H1 (cell line): ENCODE data around the gene CD48. TPM values are rescaled to one million over a fixed set of nuclear protein-coding genes. Genes with fewer than 3 reads are reported as not detected.

ENCODE experiments used
- CTCF ChIA-PET: fragments of 300-600 bp; sonication (Branson Sonifier 250); formaldehyde crosslinking; loops from one replicate; lab custom pipeline; 2021; ENCODE audit not compliant: partially characterized antibody; lab: Charles Lee
- POLR2A ChIA-PET: fragments of 300-600 bp; sonication (Branson Sonifier 250); formaldehyde crosslinking; loops from one replicate; lab custom pipeline; 2021; ENCODE audit warnings: inconsistent platforms; ENCODE audit not compliant: partially characterized antibody; lab: Charles Lee
- DNase-seq, 2 experiments: peaks; one replicate each; pipeline versions ENCODE4 v3.0.0 to v3.0.0-alpha.2; 2010 to 2022; ENCODE audit warnings: low spot score in 2 of 2, low read depth in 1 of 2, mixed read lengths in 1 of 2
- FAIRE-seq: peaks from 2 replicates; lab custom pipeline; 2011; peaks lifted over from hg19 to GRCh38; lab: Jason Lieb, UNC
- H2AFZ ChIP-seq: 2 replicates; pipeline ENCODE4 v1.8.1; 2012; ENCODE audit warnings: low read length, inconsistent platforms
- H2AK5ac ChIP-seq: 2 replicates; pipeline ENCODE4 v1.6.1; 2013; ENCODE audit warnings: low read depth, low read length
- H2BK120ac ChIP-seq: replicated peaks from 2 replicates; pipeline ENCODE3; 2013; ENCODE audit warnings: low read depth, low read length, inconsistent platforms
- H2BK12ac ChIP-seq: 2 replicates; pipeline ENCODE4 v1.6.1; 2013; ENCODE audit warnings: low read depth, low read length
- H2BK15ac ChIP-seq: 2 replicates; pipeline ENCODE4 v1.6.1; 2013; ENCODE audit warnings: low read length
- H2BK20ac ChIP-seq: 2 replicates; pipeline ENCODE4 v1.6.1; 2013; ENCODE audit warnings: low read length
- H2BK5ac ChIP-seq: 2 replicates; pipeline ENCODE4 v1.6.1; 2013; ENCODE audit warnings: low read depth, low read length
- H3K14ac ChIP-seq: 2 replicates; pipeline ENCODE4 v1.6.1; 2013; ENCODE audit warnings: inconsistent platforms; ENCODE audit not compliant: insufficient read length
- H3K18ac ChIP-seq: 2 replicates; pipeline ENCODE4 v1.6.1; 2013; ENCODE audit warnings: low read length; ENCODE audit errors: extremely low read depth
- H3K23ac ChIP-seq: 2 replicates; pipeline ENCODE4 v1.6.1; 2013; ENCODE audit warnings: inconsistent platforms; ENCODE audit not compliant: insufficient read length
- H3K23me2 ChIP-seq: 2 replicates; pipeline ENCODE4 v1.6.1; 2013; ENCODE audit warnings: low read depth, low read length
- H3K27ac ChIP-seq: 2 replicates; pipeline ENCODE4 v1.6.1; 2011; ENCODE audit warnings: low read depth, low read length, inconsistent platforms
- H3K27me3 ChIP-seq, 4 experiments: replicated peaks in 1 of 4; 1 replicate in 1 of 4; 2 replicates in 3 of 4; pipeline versions ENCODE4 v1.6.1 to v1.8.1; 2011 to 2013; ENCODE audit warnings: low read length in 3 of 4, mild to moderate bottlenecking in 3 of 4, inconsistent platforms in 2 of 4, mixed read lengths in 2 of 4, moderate library complexity in 1 of 4; ENCODE audit not compliant: control insufficient read depth in 3 of 4, insufficient read depth in 3 of 4; ENCODE audit errors: extremely low read depth in 1 of 4
- H3K36me3 ChIP-seq, 4 experiments: 2 replicates each; pipeline versions ENCODE4 v1.6.1 to v1.8.1; 2011 to 2013; ENCODE audit warnings: mild to moderate bottlenecking in 4 of 4, low read length in 3 of 4, moderate library complexity in 2 of 4, control low read depth in 1 of 4, inconsistent platforms in 1 of 4; ENCODE audit not compliant: insufficient read depth in 4 of 4, control insufficient read depth in 2 of 4
- H3K4ac ChIP-seq: replicated peaks from 2 replicates; pipeline ENCODE3; 2013; ENCODE audit warnings: low read length, low read depth, mixed read lengths, inconsistent platforms; ENCODE audit not compliant: insufficient read length
- H3K4me1 ChIP-seq, 4 experiments: replicated peaks in 1 of 4; 1 replicate in 1 of 4; 2 replicates in 3 of 4; pipeline versions ENCODE4 v1.6.1 to v1.8.1; 2011 to 2013; ENCODE audit warnings: low read length in 3 of 4, inconsistent platforms in 2 of 4, mixed read lengths in 1 of 4; ENCODE audit not compliant: insufficient read depth in 4 of 4, control insufficient read depth in 3 of 4
- H3K4me2 ChIP-seq, 2 experiments: 2 replicates each; pipeline versions ENCODE4 v1.6.1 to v1.8.1; 2011 to 2013; ENCODE audit warnings: low read depth in 2 of 2, low read length in 2 of 2, control low read depth in 1 of 2, inconsistent platforms in 1 of 2, mild to moderate bottlenecking in 1 of 2; ENCODE audit not compliant: insufficient read depth in 1 of 2
- H3K4me3 ChIP-seq, 4 experiments: fragments of 200-600, 300-600 bp in 1 of 4; sonication (generic), shearing (Covaris generic), sonication (Bioruptor Twin) in 1 of 4; 2 replicates each; pipeline versions ENCODE4 v1.5.1 to v1.8.1; 2011 to 2016; ENCODE audit warnings: low read length in 4 of 4, low read depth in 3 of 4, control low read depth in 2 of 4, inconsistent platforms in 2 of 4, mild to moderate bottlenecking in 2 of 4, mixed read lengths in 1 of 4, moderate library complexity in 1 of 4; ENCODE audit not compliant: insufficient read depth in 2 of 4; ENCODE audit errors: extremely low read depth in 1 of 4
- H3K56ac ChIP-seq: replicated peaks from 2 replicates; pipeline ENCODE3; 2013; ENCODE audit warnings: low read depth, mild to moderate bottlenecking, mixed read lengths, low read length, inconsistent platforms; ENCODE audit not compliant: insufficient read length
- H3K79me1 ChIP-seq: 2 replicates; pipeline ENCODE4 v1.6.1; 2013; ENCODE audit warnings: low read depth, low read length, control low read depth
- H3K79me2 ChIP-seq, 2 experiments: 2 replicates each; pipeline versions ENCODE4 v1.6.1 to v1.8.1; 2012 to 2013; ENCODE audit warnings: low read length in 2 of 2, mild to moderate bottlenecking in 2 of 2, inconsistent platforms in 1 of 2; ENCODE audit not compliant: insufficient read depth in 2 of 2, control insufficient read depth in 1 of 2
- H3K9ac ChIP-seq, 4 experiments: replicated peaks in 1 of 4; 1 replicate in 1 of 4; 2 replicates in 3 of 4; pipeline versions ENCODE4 v1.6.1 to v1.8.1; 2011 to 2013; ENCODE audit warnings: low read depth in 3 of 4, low read length in 3 of 4, control low read depth in 2 of 4, mild to moderate bottlenecking in 2 of 4, moderate library complexity in 2 of 4, inconsistent platforms in 1 of 4; ENCODE audit errors: extremely low read depth in 1 of 4
- H3K9me3 ChIP-seq, 2 experiments: 2 replicates each; pipeline versions ENCODE4 v1.6.1 to v1.8.1; 2012 to 2013; ENCODE audit warnings: mild to moderate bottlenecking in 2 of 2, moderate library complexity in 2 of 2, control low read depth in 1 of 2, inconsistent platforms in 1 of 2, low read depth in 1 of 2, low read length in 1 of 2, mixed read lengths in 1 of 2; ENCODE audit not compliant: insufficient read depth in 2 of 2
- H4K20me1 ChIP-seq, 2 experiments: replicated peaks in 1 of 2; 2 replicates each; pipeline versions ENCODE3 to v1.8.1; 2011 to 2013; ENCODE audit warnings: inconsistent platforms in 2 of 2, low read length in 2 of 2, mild to moderate bottlenecking in 1 of 2; ENCODE audit not compliant: insufficient read depth in 2 of 2, control insufficient read depth in 1 of 2
- H4K5ac ChIP-seq: 2 replicates; pipeline ENCODE4 v1.6.1; 2013; ENCODE audit warnings: low read length, low read depth, mixed read lengths, inconsistent platforms; ENCODE audit not compliant: insufficient read length
- H4K8ac ChIP-seq: 2 replicates; pipeline ENCODE4 v1.8.0; 2013; ENCODE audit warnings: mild to moderate bottlenecking, moderate library complexity, low read length, inconsistent platforms; ENCODE audit not compliant: insufficient read depth; ENCODE audit errors: extremely low read depth
- H4K91ac ChIP-seq: replicated peaks from 2 replicates; pipeline ENCODE3; 2013; ENCODE audit warnings: low read length, mixed read lengths, inconsistent platforms; ENCODE audit not compliant: insufficient read length
- CBX5 ChIP-seq: fragments of 300-800, 300-1000 bp; sonication (generic); IDR thresholded peaks from 2 replicates; pipeline ENCODE4 v1.7.1; 2016; ENCODE audit warnings: antibody characterized with exemption, low read length, low read depth
- JUND ChIP-seq: IDR thresholded peaks from 2 replicates; pipeline ENCODE4 v1.6.1; 2011; ENCODE audit warnings: mild to moderate bottlenecking, improper control_type of control experiment, low read length
- RXRA ChIP-seq: IDR thresholded peaks from 2 replicates; pipeline ENCODE4 v1.6.1; 2011; ENCODE audit warnings: low read depth, mild to moderate bottlenecking, low read length, moderate library complexity; ENCODE audit not compliant: insufficient read depth
- SIRT6 ChIP-seq: IDR thresholded peaks from one replicate; pipeline ENCODE4 v1.7.1; 2012; ENCODE audit warnings: low read length, inconsistent platforms
- SP2 ChIP-seq: IDR thresholded peaks from 2 replicates; pipeline ENCODE4 v1.6.1; 2012; ENCODE audit warnings: mild to moderate bottlenecking, low read length, inconsistent platforms
- WGBS, 2 experiments: shearing (Covaris generic) in 1 of 2; methylation state at CpG; one replicate each; pipeline versions ENCODE4 v1.1.6 to v1.1.7; 2013 to 2015; ENCODE audit warnings: low lambda C conversion rate in 2 of 2, mixed read lengths in 2 of 2, inconsistent platforms in 1 of 2, low coverage in 1 of 2, missing lambda C conversion rate in 1 of 2; ENCODE audit not compliant: insufficient replicate concordance in 2 of 2, insufficient coverage in 1 of 2, insufficient read length in 1 of 2; ENCODE audit errors: extremely low coverage in 1 of 2, missing lambda C conversion rate in 1 of 2; 5-methylcytosine and 5-hydroxymethylcytosine counted together
- polyA plus RNA-seq, 7 experiments: library from polyadenylated mRNA; depleted of rRNA in 3 of 7; stranded (reverse) in 5 of 7; unstranded in 2 of 7; fragments of >200 nt in 5 of 7; fragments of 200-250 nt in 2 of 7; gene quantifications; 1 replicate in 5 of 7; 2 replicates in 1 of 7; 4 replicates in 1 of 7; pipeline versions ENCODE4 v1.2.1 to v1.2.3, GENCODE V29; 2011 to 2013; ENCODE audit warnings: missing spikeins in 2 of 7, mixed read lengths in 2 of 7
- total RNA-seq: library from RNA; stranded (reverse); fragmentation: NEBNext Ultra II Directional; extraction: Animal tissue kit (Norgen Biotek cat#: 25700); gene quantifications from 2 replicates; pipeline ENCODE4 v1.2.1, GENCODE V29; 2021

The CD48 gene
- total and polyA plus RNA-seq, 2 of the 8 experiments (the other 6 are each of a cell fraction or from before 2014, with no cell fraction given), result 0.08 TPM; not detected in 1

DNA sequence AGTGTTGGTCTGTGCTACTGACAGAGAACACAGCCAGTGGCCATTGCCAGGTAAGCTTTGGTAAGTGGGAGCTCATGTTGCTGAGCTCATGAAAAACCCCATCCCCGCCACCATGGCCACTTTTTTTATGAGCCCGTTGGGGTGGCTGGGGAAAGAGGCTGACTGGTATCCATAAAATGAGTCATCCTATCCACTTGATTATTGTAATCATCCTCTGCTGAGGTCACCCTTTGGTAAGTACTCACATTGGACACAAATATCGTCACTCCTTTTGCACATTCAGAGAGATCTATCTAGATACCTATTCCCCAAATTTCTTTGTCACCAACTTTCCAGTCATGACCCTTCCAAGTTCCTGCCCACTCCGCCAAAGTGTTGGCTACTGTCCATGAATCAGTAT lies 49.4 kb upstream of the CD48 start:
- no peaks in the 10 kb centered on the region for H4K20me1 ChIP-seq
- CTCF ChIA-PET, result interaction anchor here (0.6 to 11.9 kb wide), 7 partner anchors 9 to 193 kb away, joined by 3 to 141 read pairs (median 3); partner anchors contain the start of gene ITLN2
- no peak overlapping the region for H2AK5ac ChIP-seq
- H4K8ac ChIP-seq, result no peak overlapping the region
- no peaks in the 10 kb centered on the region for H3K79me2 ChIP-seq
- no peak overlapping the region for H3K4me3 ChIP-seq
- no peaks in the 10 kb centered on the region for H3K79me1 ChIP-seq
- no peak overlapping the region for H3K4ac ChIP-seq
- no peaks in the 10 kb centered on the region for H3K36me3 ChIP-seq
- no peak for FAIRE-seq
- no peak overlapping the region for H3K23ac ChIP-seq
- H2BK5ac ChIP-seq, result no peak overlapping the region
- no peak overlapping the region for H3K9ac ChIP-seq
- H2BK12ac ChIP-seq, result no peak overlapping the region
- H3K14ac ChIP-seq, result no peak overlapping the region
- no peak overlapping the region for H2BK120ac ChIP-seq
- DNase-seq, result no peak
- no peak overlapping the region for H2AFZ ChIP-seq
- H3K27me3 ChIP-seq, result no peaks in the 10 kb centered on the region
- H4K5ac ChIP-seq, result no peak overlapping the region
- no peaks in the 10 kb centered on the region for H3K4me1 ChIP-seq
- H3K23me2 ChIP-seq, result no peaks in the 10 kb centered on the region
- H3K27ac ChIP-seq, result no peak overlapping the region
- H3K4me2 ChIP-seq, result no peak overlapping the region
- H2BK15ac ChIP-seq, result no peak overlapping the region
- no peak overlapping the region for H4K91ac ChIP-seq
- H3K9me3 ChIP-seq, result no peaks in the 10 kb centered on the region
- no peak overlapping the region for H2BK20ac ChIP-seq
- no peak overlapping the region for H3K18ac ChIP-seq
- POLR2A ChIA-PET, result no interaction called here
- WGBS, 2 experiments, result 93% methylated on average over 4 of the region's 4 CpGs; no CpG with 5 or more reads in 1 of the 2 experiments
- no peak overlapping the region for H3K56ac ChIP-seq
- TF ChIP-seq JUND (no peak), SP2 (no peak), SIRT6 (no peak), RXRA (no peak), CBX5 (no peak)
